NCI-H1436 treated with DMSO at 0.1 percent for 48 hours (cell line): ENCODE results near the gene RIPOR1.

Source experiments
- DNase-seq: peaks from one replicate; lab custom pipeline; 2025; lab: John Stamatoyannopoulos, UW

The RIPOR1 gene

DNA sequence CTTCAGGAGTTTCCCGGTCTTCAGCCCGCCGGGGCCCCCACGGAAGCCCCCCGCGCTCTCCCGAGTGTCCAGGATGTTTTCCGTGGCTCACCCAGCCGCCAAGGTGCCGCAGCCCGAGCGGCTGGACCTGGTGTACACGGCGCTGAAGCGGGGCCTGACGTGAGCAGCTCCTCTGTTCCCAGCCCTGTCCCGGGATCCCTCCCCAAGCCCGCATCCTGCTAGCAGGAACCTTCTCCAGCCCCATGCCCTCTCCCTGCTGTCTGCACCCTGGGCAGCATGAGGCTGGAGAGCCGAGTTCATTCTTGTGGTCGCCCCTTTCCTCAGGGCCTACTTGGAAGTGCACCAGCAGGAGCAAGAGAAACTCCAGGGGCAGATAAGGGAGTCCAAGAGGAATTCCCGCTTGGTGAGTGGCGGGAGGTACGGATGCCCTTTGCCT lies 10.1 kb downstream of the RIPOR1 start:
- no peak for DNase-seq

DNA sequence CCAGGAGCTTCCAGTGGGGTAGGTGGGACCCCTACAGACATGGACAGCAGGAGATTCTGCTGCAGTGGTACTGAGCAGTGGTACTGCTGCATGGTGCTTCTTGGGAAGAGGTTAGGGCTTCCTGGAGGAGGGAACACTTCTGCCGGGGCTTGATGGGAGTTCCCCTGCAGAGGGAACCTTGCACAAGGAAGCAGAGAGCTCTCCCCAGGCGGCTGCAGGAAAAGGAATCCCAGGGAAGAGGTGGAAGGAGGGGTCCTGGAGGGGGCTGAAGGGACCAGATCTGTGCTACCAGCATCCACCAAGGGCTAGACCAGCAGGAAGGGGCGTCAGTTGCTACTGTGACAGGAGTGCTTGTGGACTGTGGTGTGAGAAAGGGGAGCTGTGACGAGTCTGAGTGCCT lies 10.6 kb downstream of the RIPOR1 start:
- no peak for DNase-seq

DNA sequence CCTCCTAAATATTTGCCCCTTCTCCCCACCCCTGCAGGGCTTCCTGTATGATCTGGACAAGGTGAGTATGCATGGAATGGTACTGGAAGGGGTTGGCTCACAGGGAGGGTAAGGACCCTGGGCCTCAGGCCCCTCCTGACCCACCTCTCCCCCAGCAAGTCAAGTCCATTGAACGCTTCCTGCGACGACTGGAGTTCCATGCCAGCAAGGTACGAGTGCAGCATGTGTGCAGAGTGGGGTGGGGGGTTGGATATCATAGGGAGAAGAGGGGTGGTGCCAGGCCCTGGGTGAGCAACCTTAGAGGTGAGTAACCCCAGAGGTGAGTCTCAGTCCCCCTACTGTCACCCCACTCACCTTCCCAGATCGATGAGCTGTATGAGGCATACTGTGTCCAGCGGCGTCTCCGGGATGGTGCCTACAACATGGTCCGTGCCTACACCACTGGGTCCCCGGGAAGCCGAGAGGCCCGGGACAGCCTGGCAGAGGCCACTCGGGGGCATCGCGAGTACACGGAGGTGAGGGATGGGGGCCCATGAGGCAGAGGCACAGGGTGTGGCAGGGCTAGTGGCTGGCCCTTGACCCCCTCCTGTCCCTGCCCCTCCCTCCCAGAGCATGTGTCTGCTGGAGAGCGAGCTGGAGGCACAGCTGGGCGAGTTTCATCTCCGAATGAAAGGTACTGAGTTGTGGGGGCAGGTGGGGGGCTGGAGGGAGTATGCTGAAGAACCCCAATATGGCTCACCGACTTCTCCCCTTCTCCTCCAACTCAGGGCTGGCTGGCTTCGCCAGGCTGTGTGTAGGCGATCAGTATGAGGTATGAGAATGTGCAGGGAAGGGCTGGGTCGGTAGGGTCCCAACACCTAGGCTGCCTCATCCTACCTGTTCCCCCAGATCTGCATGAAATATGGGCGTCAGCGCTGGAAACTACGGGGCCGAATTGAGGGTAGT lies 11.3 kb downstream of the RIPOR1 start:
- no peak for DNase-seq

DNA sequence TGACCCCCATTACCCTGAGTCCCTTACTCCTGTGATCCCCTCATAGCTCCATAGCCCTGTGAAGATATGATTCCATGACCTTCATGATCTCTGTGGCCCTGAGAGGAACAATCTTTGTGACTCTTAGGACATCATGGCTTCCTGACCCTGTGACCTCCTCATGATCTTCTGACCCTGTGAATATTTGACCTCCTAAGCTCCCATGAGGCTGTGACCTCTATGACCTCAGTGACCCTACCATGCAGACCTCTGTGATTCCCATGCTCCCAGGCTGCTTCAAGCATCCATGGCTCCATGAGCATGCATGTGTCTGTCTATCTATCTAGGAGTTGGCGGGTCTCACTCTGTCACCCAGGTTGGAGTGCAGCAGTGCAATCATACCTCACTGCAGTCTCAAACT lies 12.1 kb downstream of the RIPOR1 start:
- DNase-seq, result no peak

DNA sequence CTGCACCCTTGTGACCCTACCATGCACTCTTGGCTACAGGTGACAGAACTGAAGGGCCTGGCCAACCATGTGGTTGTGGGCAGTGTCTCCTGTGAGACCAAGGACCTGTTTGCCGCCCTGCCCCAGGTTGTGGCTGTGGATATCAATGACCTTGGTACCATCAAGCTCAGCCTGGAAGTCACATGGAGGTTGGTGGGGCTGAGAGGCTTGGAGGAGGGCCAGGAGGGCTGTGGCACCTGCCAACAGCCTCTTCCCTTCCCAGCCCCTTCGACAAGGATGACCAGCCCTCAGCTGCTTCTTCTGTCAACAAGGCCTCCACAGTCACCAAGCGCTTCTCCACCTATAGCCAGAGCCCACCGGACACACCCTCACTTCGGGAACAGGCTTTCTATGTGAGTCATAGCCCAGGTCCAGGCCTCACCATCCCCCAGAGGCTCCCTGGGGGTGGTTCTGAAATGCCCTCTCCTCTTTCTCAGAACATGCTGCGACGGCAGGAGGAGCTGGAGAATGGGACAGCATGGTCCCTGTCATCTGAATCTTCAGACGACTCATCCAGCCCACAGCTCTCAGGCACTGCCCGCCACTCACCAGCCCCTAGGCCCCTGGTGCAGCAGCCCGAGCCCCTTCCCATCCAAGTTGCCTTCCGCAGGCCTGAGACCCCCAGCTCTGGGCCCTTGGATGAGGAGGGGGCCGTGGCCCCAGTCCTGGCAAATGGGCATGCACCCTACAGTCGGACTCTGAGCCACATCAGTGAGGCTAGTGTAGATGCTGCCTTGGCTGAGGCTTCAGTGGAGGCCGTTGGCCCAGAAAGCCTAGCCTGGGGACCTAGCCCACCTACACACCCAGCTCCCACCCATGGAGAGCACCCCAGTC lies 13.0 kb downstream of the RIPOR1 start:
- DNase-seq, result no peak

DNA sequence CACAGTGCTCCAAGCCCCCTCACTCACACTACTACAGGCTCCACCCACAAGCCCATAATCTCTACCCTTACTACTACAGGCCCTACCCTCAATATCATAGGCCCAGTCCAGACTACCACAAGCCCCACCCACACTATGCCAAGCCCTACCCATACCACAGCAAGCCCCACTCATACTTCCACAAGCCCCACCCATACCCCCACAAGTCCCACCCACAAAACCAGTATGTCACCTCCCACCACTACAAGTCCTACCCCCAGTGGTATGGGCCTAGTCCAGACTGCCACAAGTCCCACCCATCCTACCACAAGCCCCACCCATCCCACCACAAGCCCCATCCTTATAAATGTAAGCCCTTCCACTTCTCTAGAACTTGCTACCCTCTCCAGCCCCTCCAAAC lies 13.8 kb downstream of the RIPOR1 start:
- no peak for DNase-seq

DNA sequence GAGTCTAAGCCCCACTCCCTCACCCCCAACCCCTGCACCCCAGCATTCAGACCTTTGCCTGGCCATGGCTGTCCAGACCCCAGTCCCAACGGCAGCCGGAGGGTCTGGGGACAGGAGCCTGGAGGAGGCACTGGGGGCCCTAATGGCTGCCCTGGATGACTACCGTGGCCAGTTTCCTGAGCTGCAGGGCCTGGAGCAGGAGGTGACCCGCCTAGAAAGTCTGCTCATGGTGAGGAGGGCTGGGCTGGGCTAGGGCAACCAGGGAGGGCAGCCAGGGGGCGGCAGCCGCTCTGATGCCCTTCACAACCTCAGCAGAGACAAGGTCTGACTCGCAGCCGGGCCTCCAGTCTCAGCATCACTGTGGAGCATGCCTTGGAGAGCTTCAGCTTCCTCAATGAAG lies 14.4 kb downstream of the RIPOR1 start:
- DNase-seq, result no peak

DNA sequence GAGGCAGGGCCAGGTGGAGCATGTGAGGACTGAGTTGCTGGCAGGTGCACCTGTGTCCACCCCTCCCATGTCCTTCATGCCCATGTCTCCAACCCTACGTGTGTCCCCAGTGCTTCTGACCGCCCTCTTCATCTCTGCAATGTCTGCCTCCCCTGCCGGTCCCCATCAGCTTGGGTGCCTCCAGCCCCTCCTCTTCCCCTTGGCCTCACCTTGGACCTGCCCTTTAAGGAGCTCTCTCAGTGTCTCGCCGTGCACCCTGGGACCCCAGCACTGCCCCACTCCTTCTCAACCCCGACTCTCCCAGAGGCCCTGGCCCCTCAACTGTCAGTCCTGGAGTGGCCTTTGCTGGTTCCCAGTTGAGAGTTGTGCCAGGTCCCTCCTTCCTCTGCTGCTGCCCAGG lies 15.0 kb downstream of the RIPOR1 start:
- DNase-seq, result no peak

DNA sequence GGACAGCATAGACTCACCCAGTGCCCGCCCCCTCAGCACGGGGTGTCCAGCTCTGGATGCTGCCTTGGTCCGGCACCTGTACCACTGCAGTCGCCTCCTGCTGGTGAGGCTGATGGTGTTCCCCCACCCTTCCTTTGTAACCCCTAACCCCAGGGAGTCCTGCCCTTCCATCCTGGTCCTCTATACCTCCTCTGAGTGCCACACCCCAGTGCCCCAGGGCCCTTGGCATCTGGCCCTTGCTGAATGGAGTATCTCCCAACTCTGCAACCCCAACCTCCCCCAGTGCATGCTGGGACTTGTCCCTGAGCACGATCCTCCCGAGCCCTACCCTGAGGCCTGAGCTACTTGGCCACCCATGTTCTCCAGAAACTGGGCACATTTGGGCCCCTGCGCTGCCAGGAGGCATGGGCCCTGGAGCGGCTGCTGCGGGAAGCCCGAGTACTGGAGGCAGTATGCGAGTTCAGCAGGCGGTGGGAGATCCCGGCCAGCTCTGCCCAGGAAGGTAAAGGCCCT lies 15.8 kb downstream of the RIPOR1 start:
- DNase-seq, result no peak

DNA sequence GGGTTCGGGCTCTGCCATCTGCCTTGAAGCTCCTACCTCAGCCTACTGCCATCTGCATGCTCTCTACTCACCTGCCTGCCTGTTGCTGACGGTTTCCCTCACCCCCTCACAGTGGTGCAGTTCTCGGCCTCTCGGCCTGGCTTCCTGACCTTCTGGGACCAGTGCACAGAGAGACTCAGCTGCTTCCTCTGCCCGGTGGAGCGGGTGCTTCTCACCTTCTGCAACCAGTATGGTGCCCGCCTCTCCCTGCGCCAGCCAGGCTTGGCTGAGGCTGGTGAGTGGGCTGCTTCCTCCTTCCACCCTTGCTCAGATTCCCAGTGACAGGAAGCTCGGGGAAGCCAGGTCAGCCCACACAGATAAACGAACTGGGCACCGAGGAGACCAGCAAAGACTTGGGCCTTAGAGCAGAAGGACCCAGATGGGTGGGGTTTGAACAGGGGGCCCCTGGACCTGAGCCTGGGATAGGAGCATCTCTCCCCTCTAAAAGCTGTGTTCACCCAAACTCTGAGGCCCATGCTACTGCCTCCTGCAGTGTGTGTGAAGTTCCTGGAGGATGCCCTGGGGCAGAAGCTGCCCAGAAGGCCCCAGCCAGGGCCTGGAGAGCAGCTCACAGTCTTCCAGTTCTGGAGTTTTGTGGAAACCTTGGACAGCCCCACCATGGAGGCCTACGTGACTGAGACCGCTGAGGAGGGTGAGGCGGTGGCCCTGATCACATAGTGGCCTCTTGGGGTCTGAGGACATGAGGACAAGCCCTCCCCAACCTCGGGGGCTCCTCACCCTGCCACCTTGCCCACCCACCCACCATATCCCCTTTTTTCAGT lies 16.4 kb downstream of the RIPOR1 start:
- no peak for DNase-seq

DNA sequence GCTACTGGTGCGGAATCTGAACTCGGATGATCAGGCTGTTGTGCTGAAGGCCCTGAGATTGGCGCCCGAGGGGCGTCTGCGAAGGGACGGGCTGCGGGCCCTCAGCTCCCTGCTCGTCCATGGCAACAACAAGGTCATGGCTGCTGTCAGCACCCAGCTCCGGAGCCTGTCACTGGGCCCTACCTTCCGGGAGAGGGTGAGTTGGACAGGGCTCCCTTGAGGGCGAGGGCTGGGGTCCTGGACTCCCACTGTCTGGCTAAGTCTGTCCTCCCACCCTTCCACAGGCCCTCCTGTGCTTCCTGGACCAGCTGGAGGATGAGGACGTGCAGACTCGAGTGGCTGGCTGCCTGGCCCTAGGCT lies 17.0 kb downstream of the RIPOR1 start:
- DNase-seq, result no peak

DNA sequence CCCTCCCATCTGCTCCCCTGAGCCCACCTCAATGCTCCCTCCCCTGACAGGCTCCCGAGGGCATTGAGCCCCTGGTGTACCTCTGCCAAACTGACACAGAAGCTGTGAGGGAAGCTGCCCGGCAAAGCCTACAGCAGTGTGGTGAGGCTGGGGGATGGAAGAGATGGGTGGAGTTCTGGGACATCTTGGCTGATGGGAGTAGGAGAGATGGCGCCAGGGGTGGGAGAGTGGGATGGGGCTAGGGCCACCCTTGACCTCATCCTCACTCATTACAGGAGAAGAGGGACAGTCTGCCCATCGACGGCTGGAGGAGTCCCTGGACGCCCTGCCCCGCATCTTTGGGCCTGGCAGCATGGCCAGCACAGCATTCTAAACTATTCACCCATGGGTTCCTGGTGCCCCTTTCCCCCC lies 17.5 kb downstream of the RIPOR1 start:
- DNase-seq, result no peak

DNA sequence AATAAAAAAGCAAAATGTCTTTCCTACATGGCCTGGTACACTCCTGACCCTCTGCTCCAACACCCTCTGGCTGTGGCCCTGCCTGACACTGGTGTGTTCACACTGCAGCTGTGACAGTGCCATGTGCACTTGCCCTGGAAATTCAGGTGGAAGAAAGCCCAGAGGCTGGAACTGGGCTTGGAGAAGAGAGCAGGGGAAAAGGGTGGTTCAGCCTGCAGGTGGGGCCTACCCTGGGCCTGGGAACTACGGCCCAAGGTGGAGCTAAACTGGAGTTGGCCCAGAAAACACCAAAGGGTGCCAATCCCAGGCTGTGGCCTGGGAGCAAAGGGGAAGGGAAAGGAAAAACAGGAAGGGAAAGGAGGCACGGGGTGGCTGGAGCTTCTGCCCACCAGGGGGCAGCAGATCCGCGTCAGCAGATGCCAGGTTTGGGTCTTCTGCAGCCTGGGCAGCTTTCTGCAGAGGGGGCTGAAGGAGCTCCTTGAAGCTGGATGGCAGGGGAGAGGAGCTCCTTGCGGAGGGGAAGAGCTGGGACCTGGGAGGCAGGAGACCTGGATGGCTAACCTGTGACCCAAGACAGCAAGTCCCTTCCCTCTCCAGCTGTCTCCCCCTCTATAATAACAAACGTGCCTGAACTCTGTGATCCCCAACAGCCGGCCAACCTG lies 18.3 kb downstream of the RIPOR1 start:
- DNase-seq, result no peak

DNA sequence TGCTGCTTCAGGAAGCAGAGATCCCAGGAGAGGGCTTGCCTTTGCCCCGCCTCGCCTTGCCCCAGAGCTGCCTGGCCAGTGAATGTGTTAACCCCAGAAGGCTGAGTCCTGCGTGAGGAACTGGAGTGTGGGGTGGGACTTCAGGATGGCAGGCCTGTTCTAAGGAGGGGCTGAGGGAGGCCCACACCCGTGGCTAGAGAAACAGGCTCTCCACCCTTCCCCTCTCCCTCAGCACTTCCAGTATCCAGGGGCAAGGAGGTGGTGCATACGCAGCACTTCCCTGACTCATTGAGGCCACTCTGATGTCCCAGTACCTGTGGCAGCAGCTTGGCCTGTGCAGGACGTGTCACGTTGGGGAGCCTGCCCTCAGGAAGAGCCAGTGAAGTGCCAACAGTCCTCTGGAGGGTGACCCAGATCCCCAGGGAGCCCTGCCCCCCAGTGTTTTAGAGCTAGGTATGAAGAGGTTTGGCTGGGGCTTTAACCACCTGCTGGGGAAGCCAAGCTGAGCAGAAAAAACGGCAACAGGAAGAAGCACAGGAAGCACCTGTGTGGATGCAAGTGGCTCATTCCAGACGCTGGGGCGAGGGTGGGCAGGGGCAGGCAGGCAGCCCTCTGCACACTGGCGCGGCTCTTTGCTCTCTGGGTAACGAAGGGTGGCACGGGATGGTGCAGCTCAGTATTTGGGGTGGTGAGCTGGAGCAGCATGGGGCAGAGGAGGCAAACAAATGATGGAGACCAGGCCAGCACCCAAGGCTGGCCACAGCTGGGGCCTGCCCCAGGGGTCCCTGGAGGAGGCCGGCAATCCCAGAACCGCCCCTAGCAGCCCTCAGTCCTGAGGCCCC lies 19.0 kb downstream of the RIPOR1 start:
- peak; percentile 52 for DNase-seq

DNA sequence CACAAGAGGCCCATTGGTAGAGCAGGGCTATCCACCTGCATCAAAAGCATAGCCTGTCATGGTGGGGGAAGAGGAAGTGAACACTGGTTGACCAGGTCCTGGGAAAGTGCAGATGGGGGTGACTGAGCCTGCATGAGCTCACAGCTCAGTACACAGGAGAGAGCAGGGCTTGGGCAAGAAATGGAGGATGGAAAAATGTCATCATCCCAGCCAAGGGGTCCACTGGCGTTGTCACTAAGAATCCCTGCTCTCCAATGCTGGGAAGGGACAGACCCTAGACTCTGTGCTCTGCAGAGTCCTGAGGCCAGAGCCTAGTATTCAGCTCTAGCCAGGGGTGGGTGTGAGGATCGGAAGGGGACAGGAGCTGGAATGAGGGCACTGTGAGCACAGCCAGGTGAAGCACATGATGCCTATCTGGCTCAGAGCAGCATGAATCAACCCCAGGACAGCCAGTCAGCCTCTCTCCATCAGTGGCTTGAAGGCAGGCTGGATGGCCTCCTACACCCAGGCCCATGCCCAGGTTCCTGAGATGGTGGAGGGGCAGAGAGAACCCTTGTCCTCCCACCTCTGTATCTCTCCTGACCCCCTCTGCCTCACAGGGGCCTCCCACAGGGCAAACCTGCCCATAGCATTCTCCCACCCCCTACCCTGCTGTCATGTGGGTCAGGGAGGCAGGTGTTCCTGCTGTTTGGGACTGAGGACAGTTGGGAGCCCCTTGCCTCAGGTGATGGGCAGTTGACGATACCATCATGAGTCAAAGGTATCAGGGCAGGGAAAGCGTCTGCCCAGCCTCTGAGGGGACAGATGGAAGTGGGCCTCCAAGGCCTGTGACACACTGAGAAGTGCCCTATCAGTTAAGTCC lies 19.9 kb downstream of the RIPOR1 start:
- DNase-seq, result no peak

DNA sequence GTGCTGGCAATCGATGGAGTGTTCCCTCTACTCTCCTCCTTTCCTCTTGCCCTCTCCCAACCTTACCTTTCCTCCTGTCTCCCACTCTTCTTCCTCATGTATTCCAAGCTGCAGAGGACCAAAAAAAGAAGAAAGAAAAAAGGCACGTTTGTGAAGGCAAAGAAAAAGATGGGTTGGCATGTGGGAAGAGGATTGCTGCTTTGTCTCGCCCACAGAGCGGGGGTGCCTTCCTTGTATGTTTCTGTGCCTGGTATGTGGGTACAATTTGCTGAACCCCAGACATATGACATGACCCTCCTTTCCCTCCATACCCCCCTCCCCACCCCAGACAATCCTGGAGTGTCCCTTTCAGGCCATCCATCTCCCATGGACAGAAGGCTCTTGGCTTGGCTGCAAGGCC lies 20.6 kb downstream of the RIPOR1 start:
- no peak for DNase-seq

DNA sequence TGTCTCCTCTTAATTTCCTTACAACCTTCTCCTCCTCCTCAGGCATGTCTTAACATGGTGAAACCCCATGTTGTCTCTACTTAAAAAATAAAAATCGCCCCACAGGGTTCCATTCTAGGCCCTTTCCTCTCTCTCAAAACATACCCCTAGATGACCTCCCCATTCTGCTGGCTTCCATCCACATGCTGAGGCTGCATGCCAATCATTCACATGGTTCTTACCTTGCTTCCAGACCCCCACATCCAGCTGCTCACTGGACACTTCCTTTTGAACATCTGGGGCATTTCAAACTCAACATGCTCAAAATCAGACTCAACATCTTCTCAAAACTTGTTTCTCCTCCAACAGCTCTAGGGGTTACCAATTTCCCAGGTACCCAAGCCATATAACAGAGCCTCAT lies 21.3 kb downstream of the RIPOR1 start:
- no peak for DNase-seq

DNA sequence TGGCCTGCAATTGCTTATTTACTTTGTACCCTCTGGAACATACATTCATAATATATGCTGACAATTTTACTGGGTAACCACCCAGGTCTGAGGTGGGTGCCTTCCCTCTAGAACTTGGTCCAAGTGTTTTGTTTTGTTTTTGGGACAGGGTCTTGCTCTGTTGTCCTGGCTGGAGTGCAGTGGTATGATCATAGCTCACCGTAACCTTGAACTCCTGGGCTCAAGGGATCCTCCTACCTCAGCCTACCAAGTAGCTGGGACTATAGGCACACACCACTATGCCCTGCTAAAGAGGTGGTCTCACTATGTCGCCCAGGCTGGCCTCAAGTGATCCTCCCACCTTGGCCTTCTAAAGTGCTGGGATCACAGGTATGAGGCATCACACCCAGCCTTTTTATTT lies 22.5 kb downstream of the RIPOR1 start:
- no peak for DNase-seq

DNA sequence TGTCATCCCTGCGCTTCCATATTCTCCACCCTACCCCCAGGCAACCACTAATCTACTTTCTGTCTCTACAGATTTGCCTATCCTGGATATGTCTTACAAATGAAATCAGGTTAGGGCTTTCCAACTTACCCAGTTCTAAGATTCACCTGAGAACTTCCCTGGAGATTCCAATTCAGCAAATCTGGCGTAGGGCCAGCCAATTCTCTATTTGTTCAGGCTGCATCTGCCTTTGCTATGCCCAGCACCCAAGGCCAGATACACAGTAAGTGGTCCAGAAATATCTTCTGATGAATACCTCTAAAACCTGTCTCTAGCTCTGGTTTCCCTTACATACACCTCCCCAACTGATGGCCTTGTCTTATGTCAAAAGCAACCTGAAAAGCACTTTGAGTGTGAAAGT lies 23.3 kb downstream of the RIPOR1 start:
- no peak for DNase-seq

DNA sequence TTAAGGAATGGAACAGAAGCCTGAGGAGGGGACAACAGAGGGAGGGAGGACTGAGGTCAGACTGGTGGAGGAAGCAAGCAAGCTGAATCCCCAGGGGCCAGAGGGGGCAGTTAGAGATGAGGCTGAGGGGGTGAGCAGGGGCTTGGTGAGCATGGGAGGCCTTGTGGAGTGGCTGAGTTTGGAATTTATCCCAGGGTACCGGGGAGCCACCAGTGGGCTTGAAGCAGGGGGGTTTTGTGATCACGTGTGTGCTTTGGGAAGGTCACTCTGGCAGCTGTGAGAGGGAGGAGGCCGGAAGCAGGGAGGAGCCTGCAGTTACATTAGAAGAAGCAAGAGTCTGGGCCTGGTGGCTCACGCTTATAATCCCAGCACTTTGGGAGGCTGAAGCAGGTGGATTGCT lies 23.8 kb downstream of the RIPOR1 start:
- no peak for DNase-seq
